ENCODE data around the gene TNIK. TPM values are rescaled to one million over a fixed set of nuclear protein-coding genes. Genes with fewer than 3 reads are reported as not detected.

The TNIK gene
- total RNA-seq, 1 experiment from 2014 or later = 0.47 TPM

DNA sequence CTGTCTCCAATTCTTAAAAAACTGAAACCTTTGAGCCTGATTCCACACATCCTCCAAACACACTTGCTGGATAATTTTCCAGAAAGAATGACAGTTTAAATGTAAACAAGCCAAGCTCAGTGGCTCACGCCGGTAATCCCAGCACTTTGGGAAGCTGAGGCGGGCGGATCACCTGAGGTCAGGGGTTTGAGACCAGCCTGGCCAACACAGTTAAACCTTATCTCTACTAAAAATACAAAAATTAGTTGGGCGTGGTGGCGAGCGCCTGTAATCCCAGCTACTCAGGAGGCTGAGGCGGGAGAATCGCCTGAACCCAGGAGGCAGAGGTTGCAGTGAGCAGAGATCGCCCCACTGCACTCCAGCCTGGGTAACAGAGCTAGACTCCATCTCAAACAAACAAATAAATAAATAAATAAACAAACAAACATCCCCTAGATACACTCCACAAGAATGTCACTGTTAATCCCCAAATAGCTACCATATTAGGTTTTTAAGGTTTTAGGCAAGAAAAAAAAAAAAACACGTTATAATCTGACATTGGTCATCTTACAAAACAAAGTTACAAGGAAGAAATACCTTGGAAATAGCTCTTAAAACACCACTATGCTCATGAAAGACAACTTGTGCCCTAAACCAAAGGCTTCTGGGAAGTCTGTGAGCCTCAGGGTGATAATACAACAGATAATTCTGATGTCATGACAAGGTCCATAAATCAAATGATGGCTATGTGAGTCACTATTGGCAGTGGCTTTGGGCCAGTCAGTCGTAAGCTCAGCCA, 13.2 kb downstream of the TNIK start:
- no peaks in the 10 kb centered on the region for H3K4me1 ChIP-seq (replicated peaks)
- no peak overlapping the region for H3K27ac ChIP-seq
- no peak overlapping the region for H3K4me3 ChIP-seq
- H3K36me3 ChIP-seq = no peaks in the 10 kb centered on the region
- DNase-seq (ENCODE audit: low read depth in 1 of 2, low spot score in 2 of 2) = no peak
- no peaks in the 10 kb centered on the region for H3K9me3 ChIP-seq (replicated peaks)
- no peaks in the 10 kb centered on the region for H3K27me3 ChIP-seq (replicated peaks)

DNA sequence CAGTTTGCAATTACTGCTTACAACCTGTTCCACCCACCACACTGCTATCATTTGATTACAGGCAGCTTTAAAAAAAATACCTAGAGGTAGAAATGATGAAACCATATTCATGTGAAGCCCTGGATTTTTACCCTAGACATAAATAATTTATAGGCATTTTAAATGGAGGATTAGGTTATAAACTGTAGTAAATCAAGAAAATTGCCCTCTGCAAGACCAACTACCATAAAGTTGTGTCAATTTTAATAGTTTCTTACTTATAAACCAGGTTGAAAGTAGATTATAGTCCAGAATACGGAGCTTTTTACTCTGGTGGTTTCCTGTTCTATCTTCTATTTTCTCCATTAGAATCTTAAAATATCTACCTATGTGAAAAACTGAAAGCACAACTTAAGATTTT, 13.9 kb downstream of the TNIK start:
- DNase-seq (ENCODE audit: low read depth in 1 of 2, low spot score in 2 of 2) = no peak
- Histone ChIP-seq H3K4me3 (no peak overlapping the region), H3K36me3 (no peaks in the 10 kb centered on the region), H3K27ac (no peak overlapping the region), H3K9me3 (replicated peaks) (no peaks in the 10 kb centered on the region), H3K27me3 (replicated peaks) (no peaks in the 10 kb centered on the region), H3K4me1 (replicated peaks) (no peaks in the 10 kb centered on the region)

DNA sequence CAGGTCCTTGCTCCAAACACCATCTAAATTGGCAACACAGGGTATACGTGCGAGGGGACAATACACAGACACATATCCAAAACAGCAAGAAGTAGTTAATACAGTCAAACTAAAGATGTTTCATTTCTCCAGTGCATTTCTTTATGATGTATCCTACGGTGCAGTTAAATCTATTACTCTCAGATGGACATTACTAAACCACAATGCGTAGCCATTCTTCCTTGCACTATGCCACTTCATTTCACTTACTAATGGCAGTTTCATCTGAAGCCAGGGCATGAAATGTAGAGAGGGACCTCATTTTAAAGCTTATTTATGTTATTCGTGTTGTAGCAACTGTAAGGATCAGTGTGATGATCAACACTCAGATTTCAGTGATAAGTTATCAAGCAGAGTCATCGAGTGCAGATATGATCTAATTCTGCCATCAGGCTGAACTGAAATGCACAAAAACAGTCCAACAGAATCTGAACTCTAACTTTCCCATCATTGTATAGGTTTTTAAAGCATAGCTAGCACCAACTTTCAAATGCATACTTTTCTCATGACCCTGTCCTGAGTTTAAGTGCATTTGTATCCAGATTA, 14.5 kb downstream of the TNIK start:
- no peak overlapping the region for H3K4me3 ChIP-seq
- H3K9me3 ChIP-seq (replicated peaks) = no peaks in the 10 kb centered on the region
- H3K27ac ChIP-seq = no peak overlapping the region
- H3K4me1 ChIP-seq (replicated peaks) = no peaks in the 10 kb centered on the region
- no peaks in the 10 kb centered on the region for H3K27me3 ChIP-seq (replicated peaks)
- no peaks in the 10 kb centered on the region for H3K36me3 ChIP-seq
- no peak for DNase-seq (ENCODE audit: low read depth in 1 of 2, low spot score in 2 of 2)

DNA sequence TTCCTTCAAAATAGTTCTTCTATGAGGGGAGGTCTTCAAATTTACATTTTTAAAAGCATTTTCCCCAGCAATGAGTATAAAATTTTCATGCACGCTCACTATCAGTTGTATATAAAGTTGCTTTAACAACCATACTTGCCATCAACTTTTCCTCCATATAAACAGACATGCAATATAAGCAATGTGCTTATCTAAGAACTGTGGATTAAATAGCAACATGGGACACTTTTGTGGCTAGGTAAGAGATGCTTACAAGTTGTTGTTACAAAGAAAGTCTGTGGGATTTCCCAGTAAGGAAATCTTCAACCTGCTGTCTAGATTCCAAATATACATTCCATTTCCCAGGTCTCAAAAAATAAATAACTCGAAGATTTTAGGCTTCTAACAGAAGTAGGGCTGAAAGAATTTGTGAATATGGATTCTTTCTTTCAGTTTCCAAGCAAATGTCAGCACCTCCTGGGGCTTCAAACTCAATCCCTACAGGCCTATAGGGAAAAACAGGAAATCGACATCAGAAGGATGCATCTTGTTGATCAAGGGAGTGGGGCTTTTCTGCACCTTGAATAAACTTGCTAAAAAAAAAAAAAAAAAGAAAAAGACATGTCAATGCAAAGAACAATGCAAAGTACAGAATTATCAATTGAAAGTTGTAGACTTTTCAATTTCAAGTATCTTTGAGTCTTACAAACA, 16.1 kb downstream of the TNIK start:
- Histone ChIP-seq H3K27me3 (replicated peaks) (no peaks in the 10 kb centered on the region), H3K4me3 (no peak overlapping the region), H3K9me3 (replicated peaks) (no peaks in the 10 kb centered on the region), H3K27ac (no peak overlapping the region), H3K36me3 (no peaks in the 10 kb centered on the region), H3K4me1 (replicated peaks) (no peaks in the 10 kb centered on the region)
- no peak for DNase-seq (ENCODE audit: low read depth in 1 of 2, low spot score in 2 of 2)

DNA sequence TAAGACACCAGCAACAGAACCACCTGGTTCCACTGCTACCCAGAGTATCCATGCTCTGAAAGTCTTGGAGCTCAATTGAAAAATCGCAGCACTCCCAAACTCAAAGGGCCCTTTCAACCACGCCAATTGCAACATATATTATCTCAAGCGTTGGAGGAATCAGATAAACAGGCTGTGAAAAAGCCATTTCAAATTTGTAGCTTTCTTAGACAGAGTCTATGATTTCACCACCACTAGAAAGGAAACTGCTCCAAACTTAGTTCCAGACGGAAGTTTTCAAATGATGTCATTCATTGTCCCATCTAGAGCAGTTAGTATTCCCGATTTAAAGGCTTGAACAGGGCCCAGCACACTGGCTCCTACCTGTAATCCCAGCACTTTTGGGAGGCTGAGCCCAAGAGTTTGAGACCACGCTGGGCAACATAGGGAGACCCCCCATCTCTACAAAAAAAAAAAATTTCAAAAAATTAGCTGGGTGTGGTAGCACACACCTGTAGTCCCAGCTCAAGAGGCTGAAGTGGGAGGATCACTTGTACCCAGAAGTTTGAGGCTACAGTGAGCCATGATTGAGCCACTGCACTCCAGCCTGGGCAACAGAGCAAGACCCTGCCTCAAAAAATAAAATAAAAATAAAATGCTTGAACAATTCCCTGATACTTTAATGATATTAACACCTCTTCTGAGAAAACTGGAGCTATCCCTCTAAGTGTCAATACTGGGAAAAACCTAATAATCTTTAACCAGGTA, 16.8 kb downstream of the TNIK start:
- Histone ChIP-seq H3K27me3 (replicated peaks) (no peaks in the 10 kb centered on the region), H3K27ac (no peak overlapping the region), H3K36me3 (no peaks in the 10 kb centered on the region), H3K4me3 (no peak overlapping the region), H3K4me1 (replicated peaks) (no peaks in the 10 kb centered on the region), H3K9me3 (replicated peaks) (no peaks in the 10 kb centered on the region)
- DNase-seq (ENCODE audit: low read depth in 1 of 2, low spot score in 2 of 2) = no peak

DNA sequence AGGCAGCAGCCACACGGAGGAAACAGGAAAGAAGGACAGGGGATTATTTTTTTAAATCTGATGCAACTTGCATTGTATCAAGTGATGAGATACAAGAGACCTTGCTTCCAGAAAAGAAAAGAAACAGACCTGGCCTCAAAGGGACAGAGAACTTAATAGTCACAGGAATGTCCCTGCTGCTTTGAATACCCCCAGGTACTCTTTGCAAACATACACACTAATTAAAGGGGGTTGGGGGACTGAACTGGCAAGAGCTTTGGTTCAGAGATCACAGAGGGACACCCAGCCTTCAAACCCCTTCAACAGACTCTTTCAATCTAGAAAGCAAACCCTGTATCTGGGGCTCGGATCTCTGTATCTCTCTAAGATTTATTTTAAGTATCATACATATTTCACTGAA, 18.0 kb downstream of the TNIK start:
- no peaks in the 10 kb centered on the region for H3K27me3 ChIP-seq (replicated peaks)
- no peaks in the 10 kb centered on the region for H3K36me3 ChIP-seq
- H3K27ac ChIP-seq = no peak overlapping the region
- no peaks in the 10 kb centered on the region for H3K4me1 ChIP-seq (replicated peaks)
- DNase-seq (ENCODE audit: low read depth in 1 of 2, low spot score in 2 of 2) = no peak
- no peak overlapping the region for H3K4me3 ChIP-seq
- H3K9me3 ChIP-seq (replicated peaks) = no peaks in the 10 kb centered on the region

DNA sequence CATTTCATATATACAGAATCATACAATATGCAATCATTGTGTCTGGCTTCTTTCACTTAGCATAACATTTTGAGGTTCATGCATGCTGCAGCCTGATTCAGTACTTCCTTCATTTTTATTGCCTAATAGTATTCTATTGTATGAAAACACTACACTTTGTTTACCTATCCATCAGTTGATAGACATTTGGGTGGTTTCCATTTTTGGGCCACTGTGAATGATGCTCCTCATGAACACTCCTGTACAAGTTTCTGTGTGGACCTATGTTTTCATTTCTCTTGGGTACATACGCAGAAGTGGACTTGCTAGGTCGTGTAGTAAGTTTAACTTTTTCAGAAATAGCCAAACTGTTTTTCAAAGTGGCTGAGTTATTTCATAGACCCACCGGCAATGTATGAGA, 18.8 kb downstream of the TNIK start:
- Histone ChIP-seq H3K4me3 (no peak overlapping the region), H3K27me3 (replicated peaks) (no peaks in the 10 kb centered on the region), H3K4me1 (replicated peaks) (no peaks in the 10 kb centered on the region), H3K36me3 (no peaks in the 10 kb centered on the region), H3K27ac (no peak overlapping the region), H3K9me3 (replicated peaks) (no peaks in the 10 kb centered on the region)
- DNase-seq (ENCODE audit: low read depth in 1 of 2, low spot score in 2 of 2) = no peak

DNA sequence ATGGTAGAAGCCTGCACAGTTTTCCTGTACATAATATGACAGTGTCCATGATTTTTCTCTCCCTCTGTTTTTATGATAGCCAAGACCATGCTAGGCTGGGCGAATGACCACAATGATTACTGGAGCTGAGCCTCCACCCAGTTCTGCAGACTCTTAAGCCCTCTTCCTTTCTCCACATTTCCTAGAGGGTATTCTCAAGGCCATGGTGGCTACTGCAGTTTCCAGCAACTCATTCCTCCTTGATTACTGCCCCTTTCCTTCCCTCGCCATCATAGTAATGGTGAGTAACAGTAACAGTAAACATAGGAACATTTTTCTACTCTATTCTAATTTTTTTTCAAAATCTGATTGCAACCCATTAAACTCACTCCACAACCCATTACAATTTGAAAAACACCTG, 20.2 kb downstream of the TNIK start:
- no peaks in the 10 kb centered on the region for H3K27me3 ChIP-seq (replicated peaks)
- H3K27ac ChIP-seq = no peak overlapping the region
- no peaks in the 10 kb centered on the region for H3K36me3 ChIP-seq
- H3K4me1 ChIP-seq (replicated peaks) = no peaks in the 10 kb centered on the region
- no peak for DNase-seq (ENCODE audit: low read depth in 1 of 2, low spot score in 2 of 2)
- H3K9me3 ChIP-seq (replicated peaks) = no peaks in the 10 kb centered on the region
- no peak overlapping the region for H3K4me3 ChIP-seq

DNA sequence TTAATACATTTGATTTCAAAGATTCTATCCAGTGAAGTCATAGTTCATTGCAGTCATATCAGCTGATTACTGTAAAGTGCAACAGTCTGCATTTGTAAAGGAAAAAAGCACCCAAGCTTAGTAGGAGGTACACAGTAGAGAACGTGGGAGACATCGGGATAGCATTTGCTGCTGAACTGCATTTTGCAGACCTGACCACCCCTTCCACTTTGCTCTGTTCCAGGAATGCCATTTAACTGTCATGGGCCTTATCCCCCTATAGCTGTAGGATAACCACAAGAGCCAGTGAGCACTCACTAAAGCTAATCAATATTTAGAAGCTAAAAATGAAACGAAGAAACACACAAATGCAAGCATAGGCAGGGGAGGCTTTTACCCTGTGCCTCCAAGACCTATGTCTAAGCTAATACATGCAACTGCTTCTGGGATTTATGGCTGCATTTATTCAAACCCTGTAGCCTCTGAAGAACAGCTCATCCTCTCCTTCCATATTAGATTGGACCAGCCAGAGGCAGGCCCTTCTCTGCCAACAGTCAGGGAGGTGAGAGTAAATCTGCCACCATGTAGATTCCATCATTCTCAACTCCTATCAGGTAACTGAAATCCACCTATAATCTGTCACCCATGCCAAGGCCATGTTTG, 23.0 kb downstream of the TNIK start:
- H3K9me3 ChIP-seq (replicated peaks) = no peaks in the 10 kb centered on the region
- H3K27ac ChIP-seq = no peak overlapping the region
- no peak overlapping the region for H3K4me3 ChIP-seq
- no peaks in the 10 kb centered on the region for H3K27me3 ChIP-seq (replicated peaks)
- DNase-seq (ENCODE audit: low read depth in 1 of 2, low spot score in 2 of 2) = no peak
- H3K36me3 ChIP-seq = no peaks in the 10 kb centered on the region
- no peaks in the 10 kb centered on the region for H3K4me1 ChIP-seq (replicated peaks)

DNA sequence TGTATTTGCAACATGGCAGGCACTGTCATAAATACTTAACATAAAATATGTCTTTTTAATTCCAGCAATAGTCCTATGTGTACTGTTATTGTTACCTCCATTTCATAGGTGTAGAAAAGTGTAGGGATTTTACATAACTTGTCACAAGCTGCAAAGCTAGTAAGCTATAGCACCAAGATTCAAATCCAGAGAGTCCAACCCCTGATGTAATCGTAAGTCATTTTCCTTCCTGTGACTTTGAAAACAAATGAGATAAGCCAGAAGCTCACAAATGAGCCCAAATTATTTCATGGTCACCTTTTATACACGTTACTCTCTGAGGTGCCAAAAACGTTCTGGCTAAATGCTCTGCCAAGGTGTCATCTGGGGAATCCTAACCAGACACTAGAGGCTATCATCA, 23.8 kb downstream of the TNIK start:
- no peaks in the 10 kb centered on the region for H3K27me3 ChIP-seq (replicated peaks)
- DNase-seq (ENCODE audit: low read depth in 1 of 2, low spot score in 2 of 2) = no peak
- no peaks in the 10 kb centered on the region for H3K4me1 ChIP-seq (replicated peaks)
- no peak overlapping the region for H3K27ac ChIP-seq
- no peak overlapping the region for H3K4me3 ChIP-seq
- no peaks in the 10 kb centered on the region for H3K36me3 ChIP-seq
- H3K9me3 ChIP-seq (replicated peaks) = no peaks in the 10 kb centered on the region

DNA sequence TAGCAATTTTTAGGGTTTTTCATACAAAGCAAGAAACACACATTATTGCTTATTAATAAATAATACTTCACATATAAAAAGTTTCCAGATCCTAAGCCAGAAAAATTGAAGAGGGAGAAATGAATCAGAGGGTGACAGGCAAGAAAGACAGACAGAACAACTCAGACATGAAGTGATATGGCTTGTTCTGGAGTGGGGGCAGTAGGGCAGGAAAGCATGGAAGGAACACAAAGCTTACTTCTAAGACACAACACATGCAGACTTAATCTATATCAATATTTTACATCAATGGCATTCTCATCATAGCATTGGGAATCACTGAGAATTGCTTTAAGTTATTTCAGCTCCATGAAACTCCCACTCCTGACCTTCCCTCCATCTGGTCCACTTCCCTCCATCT, 24.4 kb downstream of the TNIK start:
- Histone ChIP-seq H3K27ac (no peak overlapping the region), H3K4me3 (no peak overlapping the region), H3K27me3 (replicated peaks) (no peaks in the 10 kb centered on the region), H3K9me3 (replicated peaks) (no peaks in the 10 kb centered on the region), H3K4me1 (replicated peaks) (no peaks in the 10 kb centered on the region), H3K36me3 (no peaks in the 10 kb centered on the region)
- DNase-seq (ENCODE audit: low read depth in 1 of 2, low spot score in 2 of 2) = no peak

DNA sequence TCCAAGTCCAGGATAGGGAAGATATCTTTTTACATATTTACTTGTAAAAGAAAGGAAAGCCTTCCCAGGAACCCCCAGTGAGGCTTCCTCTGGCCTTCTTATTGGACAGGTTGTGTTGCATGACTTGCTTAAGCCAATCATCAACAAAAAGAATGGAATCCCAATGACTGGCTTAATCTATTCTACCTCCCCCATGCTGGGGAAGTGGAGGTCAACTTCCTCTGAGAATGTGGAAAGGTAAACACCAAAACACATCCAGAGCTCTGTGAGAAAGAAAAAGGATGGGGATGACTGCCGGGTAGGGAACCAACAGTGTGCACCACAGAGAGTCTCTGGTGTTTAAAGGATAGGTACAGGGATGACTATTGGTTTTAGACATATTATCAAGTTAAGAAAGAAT, 25.1 kb downstream of the TNIK start:
- no peak overlapping the region for H3K4me3 ChIP-seq
- no peaks in the 10 kb centered on the region for H3K9me3 ChIP-seq (replicated peaks)
- H3K4me1 ChIP-seq (replicated peaks) = no peaks in the 10 kb centered on the region
- H3K36me3 ChIP-seq = no peaks in the 10 kb centered on the region
- DNase-seq (ENCODE audit: low read depth in 1 of 2, low spot score in 2 of 2) = no peak
- no peaks in the 10 kb centered on the region for H3K27me3 ChIP-seq (replicated peaks)
- H3K27ac ChIP-seq = no peak overlapping the region

DNA sequence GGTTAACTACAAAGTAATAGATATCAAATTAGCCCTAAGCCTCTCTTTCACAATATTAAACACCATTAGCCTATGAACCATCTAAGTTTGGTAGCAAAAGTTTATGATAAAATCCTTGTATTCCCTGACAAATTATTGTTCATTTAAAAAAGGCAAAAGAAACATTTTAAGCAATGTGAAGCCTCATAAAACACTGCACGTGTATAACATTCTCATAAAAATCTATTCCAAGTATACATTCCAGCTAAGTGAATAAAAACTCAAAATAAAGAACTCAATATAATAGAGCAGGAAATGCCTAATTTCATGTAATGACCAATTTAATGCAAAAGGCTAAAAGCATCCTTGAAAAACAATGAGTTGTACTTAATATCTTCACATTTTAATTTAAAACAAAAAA, 27.7 kb downstream of the TNIK start:
- no peaks in the 10 kb centered on the region for H3K4me1 ChIP-seq (replicated peaks)
- no peaks in the 10 kb centered on the region for H3K36me3 ChIP-seq

More for the DNA sequence above, 27.7 kb downstream of the TNIK start:
- no peaks in the 10 kb centered on the region for H3K27me3 ChIP-seq (replicated peaks)
- DNase-seq (ENCODE audit: low read depth in 1 of 2, low spot score in 2 of 2) = no peak
- no peak overlapping the region for H3K4me3 ChIP-seq
- no peak overlapping the region for H3K27ac ChIP-seq
- H3K9me3 ChIP-seq (replicated peaks) = no peaks in the 10 kb centered on the region

All from SJSA1 (cell line).